Neural cell (in vitro differentiated cells): Measurements from ENCODE around the gene CDX1.

Experiments
- RAD21 ChIP-seq: fragments of 450-650 bp; conservative IDR thresholded peaks from 2 replicates; pipeline ENCODE4 v1.6.1; 2014; ENCODE audit warnings: antibody characterized with exemption, mild to moderate bottlenecking, moderate library complexity
- TAF1 ChIP-seq: IDR thresholded peaks from 2 replicates; pipeline ENCODE4 v1.6.1; 2012; ENCODE audit warnings: low read depth

GRCh38 chr5:150176745-150177477 is 10.3 kb downstream of the CDX1 start:
- TF ChIP-seq TAF1 (no peak), RAD21 (no peak)
